Loucy (cell line): Measurements from ENCODE around the gene THADA.

Source experiments
- H2AFZ ChIP-seq: fragments of 200-600 bp; sonication (generic); 2 replicates; pipeline ENCODE4 v1.6.0; 2016; ENCODE audit warnings: antibody characterized with exemption, mild to moderate bottlenecking, low read length, moderate library complexity
- H3F3A ChIP-seq: fragments of 200-600 bp; 2 replicates; pipeline ENCODE4 v1.6.0; 2016; ENCODE audit warnings: antibody characterized with exemption, low read depth, mild to moderate bottlenecking
- H3K27me3 ChIP-seq: fragments of 200-600 bp; sonication (generic); 2 replicates; pipeline ENCODE4 v1.6.1; 2014; ENCODE audit warnings: low read length, mild to moderate bottlenecking; ENCODE audit not compliant: insufficient read depth, poor library complexity, severe bottlenecking
- H3K36me3 ChIP-seq: fragments of 200-600 bp; sonication (generic); 2 replicates; pipeline ENCODE4 v1.6.1; 2016; ENCODE audit warnings: low read length; ENCODE audit not compliant: insufficient read depth
- H3K4me1 ChIP-seq: fragments of 200-600 bp; sonication (generic); 2 replicates; pipeline ENCODE4 v1.5.1; 2014; ENCODE audit warnings: low read length, mild to moderate bottlenecking; ENCODE audit not compliant: insufficient read depth, poor library complexity, severe bottlenecking
- H3K4me2 ChIP-seq: fragments of 200-600 bp; sonication (generic); 2 replicates; pipeline ENCODE4 v1.6.0; 2014; ENCODE audit warnings: antibody characterized with exemption, low read length, low read depth, mild to moderate bottlenecking; ENCODE audit not compliant: poor library complexity, severe bottlenecking
- H3K4me3 ChIP-seq: fragments of 200-600 bp; sonication (generic); 2 replicates; pipeline ENCODE4 v1.5.1; 2014; ENCODE audit warnings: low read length, mild to moderate bottlenecking, mixed read lengths; ENCODE audit not compliant: poor library complexity, severe bottlenecking
- H3K79me2 ChIP-seq: fragments of 200-600 bp; sonication (generic); 2 replicates; pipeline ENCODE4 v1.6.1; 2014; ENCODE audit warnings: low read length; ENCODE audit not compliant: insufficient read depth
- H3K9ac ChIP-seq: fragments of 200-600 bp; sonication (generic); 2 replicates; pipeline ENCODE4 v1.6.0; 2014; ENCODE audit warnings: mild to moderate bottlenecking, low read depth, low read length, moderate library complexity; ENCODE audit not compliant: poor library complexity, severe bottlenecking
- H3K9me2 ChIP-seq: fragments of 200-600 bp; sonication (generic); replicated peaks from 2 replicates; pipeline ENCODE4 v1.6.1; 2016; ENCODE audit warnings: low read depth, low read length, mixed read lengths
- H3K9me3 ChIP-seq: fragments of 200-600 bp; sonication (generic); 2 replicates; pipeline ENCODE4 v1.6.1; 2014; ENCODE audit warnings: mild to moderate bottlenecking, antibody characterized with exemption, low read length, low read depth; ENCODE audit not compliant: insufficient read depth
- H4K20me1 ChIP-seq: fragments of 200-600 bp; sonication (generic); 2 replicates; pipeline ENCODE4 v1.6.0; 2014; ENCODE audit warnings: antibody characterized with exemption, low read length, mild to moderate bottlenecking; ENCODE audit not compliant: insufficient read depth, poor library complexity, severe bottlenecking
- CTCF ChIP-seq: fragments of 200-600 bp; sonication (generic); conservative IDR thresholded peaks from 2 replicates; pipeline ENCODE4 v1.5.1; 2014; ENCODE audit warnings: mild to moderate bottlenecking, antibody characterized with exemption, low read length
- EZH2phosphoT487 ChIP-seq: fragments of 200-600 bp; IDR thresholded peaks from 2 replicates; pipeline ENCODE4 v1.6.1; 2018; ENCODE audit warnings: antibody characterized with exemption, mild to moderate bottlenecking, moderate library complexity, borderline replicate concordance

THADA gene

GRCh38 chr2:43493954-43494353, 101.9 kb downstream of the THADA start:
- no peaks in the 10 kb centered on the region for H3K9me2 ChIP-seq
- H3K9ac ChIP-seq, result no peak overlapping the region
- H3K27me3 ChIP-seq, result no peaks in the 10 kb centered on the region
- H3K4me1 ChIP-seq, result no peaks in the 10 kb centered on the region
- H3F3A ChIP-seq, result no peaks in the 10 kb centered on the region
- H3K79me2 ChIP-seq, result no peaks in the 10 kb centered on the region
- no peak overlapping the region for H3K4me3 ChIP-seq
- TF ChIP-seq EZH2phosphoT487, result no peak
- TF ChIP-seq CTCF, result no peak
- no peak overlapping the region for H2AFZ ChIP-seq
- no peaks in the 10 kb centered on the region for H4K20me1 ChIP-seq
- H3K9me3 ChIP-seq, result no peaks in the 10 kb centered on the region
- H3K36me3 ChIP-seq, result peaks cover 6% of the 10 kb centered on the region; the same call in 1 of the 2 replicates
- no peak overlapping the region for H3K4me2 ChIP-seq

- H2AFZ ChIP-seq, result no peak overlapping the region
- H3K27me3 ChIP-seq, result no peaks in the 10 kb centered on the region
- no peaks in the 10 kb centered on the region for H3K36me3 ChIP-seq
- H3K9me3 ChIP-seq, result no peaks in the 10 kb centered on the region
- H3K4me2 ChIP-seq, result no peak overlapping the region
- no peaks in the 10 kb centered on the region for H3F3A ChIP-seq
- H4K20me1 ChIP-seq, result no peaks in the 10 kb centered on the region
- no peaks in the 10 kb centered on the region for H3K79me2 ChIP-seq
- H3K4me3 ChIP-seq, result no peak overlapping the region
- no peaks in the 10 kb centered on the region for H3K9me2 ChIP-seq
- H3K4me1 ChIP-seq, result no peaks in the 10 kb centered on the region
- TF ChIP-seq CTCF (no peak), EZH2phosphoT487 (no peak)
- H3K9ac ChIP-seq, result no peak overlapping the region
Observed at GRCh38 chr2:43491065-43491639, 104.7 kb downstream of the THADA start.

GRCh38 chr2:43490252-43490786, 105.5 kb downstream of the THADA start:
- H3K4me1 ChIP-seq, result no peaks in the 10 kb centered on the region
- H3K79me2 ChIP-seq, result no peaks in the 10 kb centered on the region
- H3K9me3 ChIP-seq, result no peaks in the 10 kb centered on the region
- H3K27me3 ChIP-seq, result no peaks in the 10 kb centered on the region
- H3F3A ChIP-seq, result no peaks in the 10 kb centered on the region
- no peak overlapping the region for H3K4me2 ChIP-seq
- no peaks in the 10 kb centered on the region for H3K36me3 ChIP-seq
- H4K20me1 ChIP-seq, result no peaks in the 10 kb centered on the region
- no peak overlapping the region for H3K9ac ChIP-seq
- no peak overlapping the region for H3K4me3 ChIP-seq
- no peaks in the 10 kb centered on the region for H3K9me2 ChIP-seq
- no peak overlapping the region for H2AFZ ChIP-seq
- TF ChIP-seq CTCF (no peak), EZH2phosphoT487 (no peak)
